ENCODE data around the gene BAHCC1.

BAHCC1 gene

DNA sequence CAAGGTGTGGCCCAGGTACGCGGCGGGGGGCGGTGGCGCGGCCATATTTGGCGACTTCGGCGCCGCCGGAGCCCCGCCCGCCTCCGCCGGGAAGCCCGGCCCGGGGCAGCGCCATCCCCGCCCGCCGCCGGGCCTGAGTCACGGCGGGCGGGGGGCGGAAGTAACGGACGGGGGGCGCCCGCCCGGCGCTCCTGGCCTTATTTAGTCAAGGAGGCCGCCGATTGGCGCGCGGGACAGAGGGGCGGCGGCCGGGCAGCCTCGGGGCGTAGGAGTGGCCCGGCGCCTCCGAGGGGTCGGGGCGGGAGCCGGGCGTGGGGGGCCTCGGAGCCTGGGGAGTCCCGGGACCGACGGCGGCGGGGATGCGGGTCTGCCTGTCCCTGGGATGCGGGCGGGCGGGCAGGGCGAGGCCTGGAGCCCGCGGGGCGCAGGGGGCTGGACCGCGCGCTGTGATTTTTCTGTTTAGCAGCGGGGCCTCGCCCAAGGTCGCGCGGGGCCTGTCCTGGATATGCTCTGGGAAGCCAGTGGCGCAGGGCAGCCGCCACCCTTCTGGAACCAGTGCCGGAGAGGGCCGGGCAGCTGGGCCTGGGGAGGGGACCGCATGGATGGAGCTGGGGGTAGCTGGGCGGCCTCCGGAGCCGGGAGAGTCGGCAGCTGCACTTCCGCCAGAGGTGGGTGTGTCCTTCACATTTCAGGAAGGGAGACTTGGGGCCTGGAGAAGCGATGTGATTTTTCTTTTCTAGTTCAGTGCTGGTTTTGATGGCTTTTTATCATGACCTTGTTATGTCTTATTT, 119.7 kb downstream of the BAHCC1 start:
- peak; percentile 55 to 69 for DNase-seq (ENCODE audit: low read depth in 2 of 2)

GRCh38 chr17:81515530-81516041, 120.3 kb downstream of the BAHCC1 start:
- no peak for DNase-seq (ENCODE audit: low read depth in 2 of 2)
